ENCODE measurements around the gene ARHGAP22. TPM values are rescaled to one million over a fixed set of nuclear protein-coding genes. Genes with fewer than 3 reads are reported as not detected.
"Not testable (repeated sequence)": the region's sequence is repeated elsewhere in the genome, so short reads cannot be mapped to it uniquely, and the experiment has no call there.

Gene ARHGAP22
- total RNA-seq, 1 donor from 2014 or later = 1.2 TPM

- H3K27me3 Mint-ChIP-seq (ENCODE audit: insufficient read depth) = peaks cover 2% of the 10 kb centered on the region
- no peaks in the 10 kb centered on the region for H3K4me1 Mint-ChIP-seq (ENCODE audit: low read depth)
- intact Hi-C loops (cut with micrococcal nuclease) = no loop called here
- no peaks in the 10 kb centered on the region for H3K36me3 Mint-ChIP-seq (ENCODE audit: low read depth)
- no peaks in the 10 kb centered on the region for H3K9me3 Mint-ChIP-seq
- no peak for DNase-seq (ENCODE audit: low spot score)
- H3K4me3 Mint-ChIP-seq = no peak overlapping the region
- H3K27ac Mint-ChIP-seq = no peak overlapping the region
These were observed 162.6 kb downstream of the ARHGAP22 start for GRCh38 chr10:48442090-48442808.

DNA sequence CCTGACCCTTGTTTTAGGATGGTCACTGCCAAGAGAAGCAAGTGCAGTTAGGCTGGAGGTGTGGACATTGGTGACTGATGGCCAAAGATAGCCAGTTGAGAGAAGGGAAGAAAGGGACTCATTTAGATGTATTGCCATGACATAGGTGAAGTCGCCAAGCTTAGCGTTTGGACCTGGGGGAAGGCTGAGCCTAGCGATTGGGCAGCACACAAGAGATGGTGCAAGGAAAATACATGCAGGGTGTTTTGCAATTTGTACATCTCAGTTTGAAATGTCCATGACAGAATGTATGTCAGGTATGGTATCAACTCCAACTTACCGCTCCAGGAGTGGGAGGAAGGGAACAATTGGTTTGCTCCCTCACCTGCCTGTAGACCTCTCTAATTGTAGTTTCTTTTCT is 164.1 kb downstream of the ARHGAP22 start:
- Mint-ChIP-seq H3K4me1 (ENCODE audit: low read depth) (no peaks in the 10 kb centered on the region), H3K27ac (no peak overlapping the region), H3K27me3 (ENCODE audit: insufficient read depth) (peaks cover 2% of the 10 kb centered on the region), H3K36me3 (ENCODE audit: low read depth) (no peaks in the 10 kb centered on the region), H3K9me3 (no peaks in the 10 kb centered on the region), H3K4me3 (no peak overlapping the region)
- intact Hi-C loops (cut with micrococcal nuclease) = no loop called here
- no peak for DNase-seq (ENCODE audit: low spot score)

GRCh38 chr10:48439581-48440041 is 165.3 kb downstream of the ARHGAP22 start:
- no peak for DNase-seq (ENCODE audit: low spot score)
- Mint-ChIP-seq H3K27me3 (ENCODE audit: insufficient read depth) (peaks cover 2% of the 10 kb centered on the region), H3K27ac (no peak overlapping the region), H3K4me1 (ENCODE audit: low read depth) (no peaks in the 10 kb centered on the region), H3K9me3 (no peaks in the 10 kb centered on the region), H3K4me3 (no peak overlapping the region), H3K36me3 (ENCODE audit: low read depth) (no peaks in the 10 kb centered on the region)
- intact Hi-C loops (cut with micrococcal nuclease) = no loop called here

GRCh38 chr10:48439031-48439430 is 165.8 kb downstream of the ARHGAP22 start:
- DNase-seq (ENCODE audit: low spot score) = no peak
- no peak overlapping the region for H3K27ac Mint-ChIP-seq
- peaks cover 2% of the 10 kb centered on the region for H3K27me3 Mint-ChIP-seq (ENCODE audit: insufficient read depth)
- intact Hi-C loops (cut with micrococcal nuclease) = no loop called here
- no peak overlapping the region for H3K4me3 Mint-ChIP-seq
- no peaks in the 10 kb centered on the region for H3K9me3 Mint-ChIP-seq
- H3K36me3 Mint-ChIP-seq (ENCODE audit: low read depth) = no peaks in the 10 kb centered on the region
- no peaks in the 10 kb centered on the region for H3K4me1 Mint-ChIP-seq (ENCODE audit: low read depth)

DNA sequence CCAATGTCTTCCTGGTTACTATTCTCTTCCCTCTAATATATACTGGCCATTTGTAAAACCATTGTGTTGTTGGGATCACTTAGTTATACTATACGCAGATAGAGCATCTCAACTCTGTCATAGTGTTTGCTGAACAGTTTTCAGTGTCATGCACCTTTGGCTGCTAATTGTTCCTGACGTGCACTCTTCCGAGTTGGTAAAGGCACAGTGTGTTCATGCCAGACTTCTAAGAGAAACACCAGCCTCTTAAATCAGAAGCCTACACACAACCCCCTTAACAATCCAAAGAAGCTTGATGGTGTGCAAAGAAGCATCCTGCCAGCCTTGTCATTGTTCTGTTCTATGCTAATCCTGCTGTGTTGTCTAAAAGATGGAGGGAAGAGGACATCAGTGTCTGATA is 167.3 kb downstream of the ARHGAP22 start:
- no peaks in the 10 kb centered on the region for H3K27me3 Mint-ChIP-seq (ENCODE audit: insufficient read depth)
- H3K9me3 Mint-ChIP-seq = no peaks in the 10 kb centered on the region
- intact Hi-C loops (cut with micrococcal nuclease) = no loop called here

DNA sequence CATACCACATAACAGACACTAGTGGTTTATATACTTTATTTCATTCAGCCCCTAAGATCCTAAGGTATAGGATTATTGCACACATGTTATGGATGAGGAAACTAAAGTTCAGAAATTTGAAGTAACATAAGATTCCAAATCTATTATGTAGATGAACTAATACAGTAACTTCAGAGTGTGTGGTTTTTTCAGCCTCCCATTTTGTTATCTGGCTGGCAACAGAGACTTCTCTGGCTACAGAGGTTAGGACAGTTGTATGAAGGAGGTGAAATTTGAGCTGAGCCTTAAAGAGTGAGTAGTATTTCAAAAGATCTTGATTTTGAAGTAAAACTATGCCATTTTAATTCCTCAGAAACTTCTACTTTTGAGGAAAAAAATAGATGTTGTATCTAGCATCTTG is 173.0 kb downstream of the ARHGAP22 start:
- H3K9me3 Mint-ChIP-seq = no peaks in the 10 kb centered on the region
- H3K36me3 Mint-ChIP-seq (ENCODE audit: low read depth) = peaks cover 2% of the 10 kb centered on the region
- no peaks in the 10 kb centered on the region for H3K4me1 Mint-ChIP-seq (ENCODE audit: low read depth)
- H3K27me3 Mint-ChIP-seq (ENCODE audit: insufficient read depth) = no peaks in the 10 kb centered on the region
- H3K27ac Mint-ChIP-seq = no peak overlapping the region
- intact Hi-C loops (cut with micrococcal nuclease) = no loop called here
- no peak overlapping the region for H3K4me3 Mint-ChIP-seq
- no peak for DNase-seq (ENCODE audit: low spot score)

More for the DNA sequence above, 167.3 kb downstream of the ARHGAP22 start:
- no peaks in the 10 kb centered on the region for H3K4me1 Mint-ChIP-seq (ENCODE audit: low read depth)
- no peak overlapping the region for H3K27ac Mint-ChIP-seq
- H3K36me3 Mint-ChIP-seq (ENCODE audit: low read depth) = no peaks in the 10 kb centered on the region
- no peak overlapping the region for H3K4me3 Mint-ChIP-seq
- no peak for DNase-seq (ENCODE audit: low spot score)

DNA sequence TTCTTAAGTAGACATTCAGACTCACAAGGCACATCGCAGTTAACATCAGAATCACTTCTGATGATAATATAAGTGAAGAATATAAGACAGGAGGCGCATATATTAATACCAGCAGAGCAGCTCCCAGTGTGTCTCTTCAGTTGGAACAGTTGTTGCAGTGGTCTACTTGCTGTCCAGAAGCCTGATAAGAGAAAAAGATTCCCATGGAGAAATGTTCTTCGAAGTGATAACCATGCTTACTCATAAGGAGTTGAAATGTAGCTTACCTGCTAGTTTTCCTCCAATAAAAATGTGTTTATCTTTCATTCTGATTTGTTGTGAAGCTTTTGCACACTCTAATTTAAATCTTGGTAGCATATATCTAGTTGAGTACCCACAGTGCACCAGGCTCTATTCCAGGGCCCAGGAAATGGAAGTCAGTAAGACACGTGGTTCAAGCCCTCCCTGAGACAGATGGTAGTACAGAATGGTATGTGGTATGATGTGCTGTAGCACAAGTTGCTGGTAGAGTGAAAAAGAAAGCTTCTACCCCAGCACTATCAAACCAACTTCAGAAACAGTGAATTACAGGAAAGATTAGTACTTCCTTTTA is 174.4 kb downstream of the ARHGAP22 start:
- no peak for DNase-seq (ENCODE audit: low spot score)
- no peak overlapping the region for H3K27ac Mint-ChIP-seq
- no peaks in the 10 kb centered on the region for H3K4me1 Mint-ChIP-seq (ENCODE audit: low read depth)
- H3K4me3 Mint-ChIP-seq = no peak overlapping the region
- peaks cover 2% of the 10 kb centered on the region for H3K36me3 Mint-ChIP-seq (ENCODE audit: low read depth)
- intact Hi-C loops (cut with micrococcal nuclease) = no loop called here
- no peaks in the 10 kb centered on the region for H3K9me3 Mint-ChIP-seq
- H3K27me3 Mint-ChIP-seq (ENCODE audit: insufficient read depth) = no peaks in the 10 kb centered on the region

- intact Hi-C loops (cut with micrococcal nuclease) = no loop called here
- H3K36me3 Mint-ChIP-seq (ENCODE audit: low read depth) = peaks cover 2% of the 10 kb centered on the region
- H3K9me3 Mint-ChIP-seq = no peaks in the 10 kb centered on the region
- H3K4me3 Mint-ChIP-seq = no peak overlapping the region
- no peak for DNase-seq (ENCODE audit: low spot score)
- H3K27ac Mint-ChIP-seq = no peak overlapping the region
- H3K27me3 Mint-ChIP-seq (ENCODE audit: insufficient read depth) = no peaks in the 10 kb centered on the region
- no peaks in the 10 kb centered on the region for H3K4me1 Mint-ChIP-seq (ENCODE audit: low read depth)
These were observed 175.6 kb downstream of the ARHGAP22 start for GRCh38 chr10:48429309-48429708.

DNA sequence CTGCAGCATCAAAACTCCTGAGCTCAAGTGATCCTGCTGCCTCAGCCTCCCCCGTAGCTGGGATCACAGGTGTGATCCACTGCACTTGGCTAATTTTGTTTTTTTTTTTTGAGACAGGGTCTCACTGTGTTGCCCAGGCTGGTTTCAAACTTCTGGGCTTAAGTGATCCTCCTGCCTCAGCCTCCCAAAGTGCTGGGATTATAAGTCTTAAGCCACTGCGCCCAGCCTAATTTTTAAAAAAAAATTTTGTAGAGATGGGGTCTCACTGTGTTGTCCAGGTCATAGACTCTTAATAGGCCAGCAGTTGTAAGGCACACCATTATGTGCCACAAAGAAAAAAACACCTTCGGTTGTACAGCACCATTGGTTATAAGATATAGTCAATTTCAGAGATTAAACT is 176.0 kb downstream of the ARHGAP22 start:
- H3K4me3 Mint-ChIP-seq = no peak overlapping the region
- H3K4me1 Mint-ChIP-seq (ENCODE audit: low read depth) = no peaks in the 10 kb centered on the region
- no peaks in the 10 kb centered on the region for H3K9me3 Mint-ChIP-seq
- no peaks in the 10 kb centered on the region for H3K27me3 Mint-ChIP-seq (ENCODE audit: insufficient read depth)
- H3K36me3 Mint-ChIP-seq (ENCODE audit: low read depth) = peaks cover 2% of the 10 kb centered on the region
- no peak overlapping the region for H3K27ac Mint-ChIP-seq
- intact Hi-C loops (cut with micrococcal nuclease) = no loop called here
- no peak for DNase-seq (ENCODE audit: low spot score)

- H3K4me1 Mint-ChIP-seq (ENCODE audit: low read depth) = no peaks in the 10 kb centered on the region
- no peak overlapping the region for H3K4me3 Mint-ChIP-seq
- H3K9me3 Mint-ChIP-seq = no peaks in the 10 kb centered on the region
- no peak for DNase-seq (ENCODE audit: low spot score)
- H3K27ac Mint-ChIP-seq = no peak overlapping the region
- intact Hi-C loops (cut with micrococcal nuclease) = no loop called here
- no peaks in the 10 kb centered on the region for H3K36me3 Mint-ChIP-seq (ENCODE audit: low read depth)
- no peaks in the 10 kb centered on the region for H3K27me3 Mint-ChIP-seq (ENCODE audit: insufficient read depth)
These were observed 181.0 kb downstream of the ARHGAP22 start for GRCh38 chr10:48423884-48424283.

GRCh38 chr10:48421862-48422261 is 183.0 kb downstream of the ARHGAP22 start:
- H3K27me3 Mint-ChIP-seq (ENCODE audit: insufficient read depth); intact Hi-C loops (cut with micrococcal nuclease); H3K4me3 Mint-ChIP-seq; DNase-seq (ENCODE audit: low spot score); H3K36me3 Mint-ChIP-seq (ENCODE audit: low read depth); H3K4me1 Mint-ChIP-seq (ENCODE audit: low read depth); H3K27ac Mint-ChIP-seq; H3K9me3 Mint-ChIP-seq: not testable (repeated sequence)

DNA sequence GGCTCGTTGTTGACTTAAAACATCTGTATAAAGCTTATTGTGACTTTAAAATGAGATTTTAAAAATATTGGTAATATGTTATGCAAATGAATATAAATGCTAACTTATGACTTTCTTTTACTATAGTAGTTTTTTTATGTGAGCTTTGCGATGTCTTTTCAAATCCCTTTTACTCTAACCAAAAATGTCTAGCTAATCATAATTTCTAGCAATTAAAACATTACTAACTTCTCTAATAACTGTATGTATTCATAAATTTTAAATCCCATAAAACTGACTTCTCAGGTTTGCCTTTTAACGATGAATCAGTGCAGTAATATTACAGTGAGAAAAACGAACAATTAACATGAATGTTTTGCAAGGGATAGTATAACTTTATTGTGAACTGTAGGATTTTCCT is 185.2 kb downstream of the ARHGAP22 start:
- no peak overlapping the region for H3K27ac Mint-ChIP-seq
- no peak for DNase-seq (ENCODE audit: low spot score)
- no peak overlapping the region for H3K4me3 Mint-ChIP-seq
- H3K9me3 Mint-ChIP-seq = no peaks in the 10 kb centered on the region
- no peaks in the 10 kb centered on the region for H3K36me3 Mint-ChIP-seq (ENCODE audit: low read depth)
- intact Hi-C loops (cut with micrococcal nuclease) = no loop called here
- H3K27me3 Mint-ChIP-seq (ENCODE audit: insufficient read depth) = no peaks in the 10 kb centered on the region
- no peaks in the 10 kb centered on the region for H3K4me1 Mint-ChIP-seq (ENCODE audit: low read depth)

GRCh38 chr10:48418189-48418788 is 186.6 kb downstream of the ARHGAP22 start:
- Mint-ChIP-seq H3K4me1 (ENCODE audit: low read depth) (no peaks in the 10 kb centered on the region), H3K27ac (no peak overlapping the region), H3K4me3 (no peak overlapping the region), H3K36me3 (ENCODE audit: low read depth) (peaks cover 1% of the 10 kb centered on the region), H3K27me3 (ENCODE audit: insufficient read depth) (no peaks in the 10 kb centered on the region), H3K9me3 (no peaks in the 10 kb centered on the region)
- intact Hi-C loops (cut with micrococcal nuclease) = no loop called here
- DNase-seq (ENCODE audit: low spot score) = no peak
